SIG-M5 treated with dmso at 0.1 percent for 504 hours (cell line): ENCODE data around the gene CDC37L1.
A peak's percentile ranks its signal among the peaks of the same experiment; 100 is the strongest.

Source experiments
- DNase-seq: peaks from one replicate; lab custom pipeline; 2025; ENCODE audit not compliant: unreplicated experiment; lab: John Stamatoyannopoulos, UW

CDC37L1 gene

DNA sequence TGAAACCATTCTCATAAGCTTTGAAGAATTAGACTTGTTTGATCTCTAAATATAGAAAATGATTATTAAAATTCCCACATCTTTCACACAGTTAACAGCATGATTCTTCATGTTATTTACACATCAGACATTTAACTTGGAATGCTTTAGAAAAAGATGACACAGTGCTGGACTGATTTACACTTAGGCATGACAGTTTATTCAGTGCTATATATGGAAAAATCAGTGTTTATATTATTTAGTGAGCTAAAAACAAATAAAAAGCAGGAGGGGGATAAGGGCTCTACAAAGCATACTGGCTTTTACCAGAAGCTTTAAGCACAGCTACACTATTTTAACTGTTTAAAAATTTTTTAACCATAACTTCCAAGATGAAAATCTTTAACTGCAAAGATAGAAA, 30.0 kb downstream of the CDC37L1 start:
- no peak for DNase-seq

DNA sequence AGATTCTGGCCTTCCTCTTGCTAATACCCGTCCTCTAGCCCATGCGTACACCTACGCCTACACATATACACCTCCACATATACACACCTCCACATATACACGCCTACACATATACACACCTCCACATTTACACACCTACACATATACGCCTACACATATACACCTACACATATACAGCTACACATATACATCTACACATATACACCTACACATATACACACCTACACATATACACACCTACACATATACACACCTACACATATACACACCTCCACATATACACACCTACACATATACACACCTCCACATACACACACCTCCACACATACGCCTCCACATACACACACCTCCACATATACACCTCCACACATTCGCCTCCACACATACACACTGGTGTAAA, 34.5 kb downstream of the CDC37L1 start:
- DNase-seq = no peak

DNA sequence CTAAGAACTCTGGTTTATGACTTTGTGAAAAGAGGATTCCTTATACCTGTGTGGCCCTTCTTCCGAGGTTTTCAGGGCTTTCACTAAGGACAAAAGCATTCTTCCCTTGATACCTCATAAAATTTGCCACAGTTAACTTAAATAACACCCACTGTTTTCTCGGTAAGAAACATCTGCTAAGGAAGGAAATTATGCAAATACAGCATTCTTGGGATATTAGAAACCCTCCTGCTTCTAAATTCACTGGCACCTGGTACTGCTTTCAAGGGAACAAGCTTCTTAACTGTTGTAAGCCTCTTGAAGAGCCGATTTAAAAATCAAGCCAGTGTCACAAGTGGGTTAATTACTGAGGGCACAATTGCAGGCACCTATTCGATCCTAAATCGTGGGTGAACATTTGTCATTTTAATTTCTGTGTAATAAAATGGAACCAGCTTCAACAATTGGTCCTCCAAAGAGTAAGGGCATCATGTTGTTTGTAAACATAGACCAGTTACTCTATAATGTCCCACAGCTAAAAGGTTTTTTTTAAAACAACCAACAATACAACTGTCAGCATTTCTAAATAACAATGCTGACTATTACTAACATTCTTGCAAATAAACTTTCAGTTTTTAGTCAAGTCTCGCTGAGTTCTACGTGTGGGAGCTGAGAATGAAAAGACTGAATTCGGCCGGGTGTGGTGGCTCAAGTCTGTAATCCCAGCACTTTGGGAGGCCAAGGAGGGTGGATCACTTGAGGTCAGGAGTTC, 35.1 kb downstream of the CDC37L1 start:
- no peak for DNase-seq

- DNase-seq = no peak
Observed at GRCh38 chr9:4716163-4716562, 36.8 kb downstream of the CDC37L1 start.

GRCh38 chr9:4717815-4718214, 38.4 kb downstream of the CDC37L1 start:
- DNase-seq = no peak

GRCh38 chr9:4718911-4719310, 39.5 kb downstream of the CDC37L1 start:
- DNase-seq = no peak

DNA sequence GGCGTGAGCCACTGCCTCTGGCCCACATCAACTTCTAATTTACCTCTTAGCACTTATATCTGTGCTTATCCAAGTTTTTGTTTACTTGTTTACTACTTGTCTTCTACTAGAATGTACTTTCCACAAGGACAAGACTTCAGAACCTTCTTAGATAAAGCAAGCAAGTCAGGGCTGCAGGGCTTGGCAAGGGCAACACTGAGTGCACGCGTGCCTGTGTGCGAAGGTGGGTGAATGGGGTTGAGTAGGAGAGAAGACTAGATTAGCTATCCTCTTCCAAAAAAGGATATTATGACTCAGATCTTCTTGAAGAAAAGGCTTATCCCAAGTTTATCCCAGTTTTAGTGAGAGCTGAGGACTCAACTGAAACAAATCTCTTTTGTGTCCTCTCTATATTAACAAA, 42.4 kb downstream of the CDC37L1 start:
- DNase-seq = no peak

DNA sequence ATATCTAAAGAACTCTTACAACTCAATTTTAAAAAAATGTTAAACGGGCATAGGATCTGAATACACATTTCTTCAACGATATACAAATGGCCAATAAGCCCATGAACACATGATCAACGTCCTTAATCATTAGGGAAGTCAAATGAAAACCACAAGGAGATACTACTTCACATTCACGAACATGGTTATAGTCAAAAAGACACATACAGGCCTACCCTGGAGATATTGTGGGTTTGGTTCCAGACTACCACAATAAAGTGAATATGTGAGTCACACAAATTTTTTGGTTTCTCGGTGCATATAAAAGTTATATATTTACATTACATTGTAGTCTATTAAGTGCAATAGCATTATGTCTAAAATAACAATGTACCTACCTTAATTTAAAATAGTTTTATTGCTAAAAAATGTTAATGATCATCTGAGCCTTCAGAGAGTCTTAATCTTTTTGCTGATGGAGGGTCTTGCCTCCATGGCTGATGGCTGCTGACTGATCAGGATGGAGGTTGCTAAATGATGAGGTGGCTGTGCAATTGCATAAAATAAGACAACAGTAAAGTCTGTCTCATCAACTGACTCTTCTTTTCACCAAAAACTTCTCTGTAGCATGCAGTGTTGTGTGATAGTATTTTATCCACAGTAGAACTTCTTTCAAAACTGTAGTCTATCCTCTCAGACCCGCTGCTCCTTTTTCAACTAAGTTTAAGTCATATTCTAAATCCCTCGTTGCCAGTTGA, 46.5 kb downstream of the CDC37L1 start:
- DNase-seq = no peak

GRCh38 chr9:4727593-4727992, 48.2 kb downstream of the CDC37L1 start:
- no peak for DNase-seq

- no peak for DNase-seq
Observed at GRCh38 chr9:4732890-4733289, 53.5 kb downstream of the CDC37L1 start.

- DNase-seq = no peak
Observed at GRCh38 chr9:4734150-4734549, 54.8 kb downstream of the CDC37L1 start.

DNA sequence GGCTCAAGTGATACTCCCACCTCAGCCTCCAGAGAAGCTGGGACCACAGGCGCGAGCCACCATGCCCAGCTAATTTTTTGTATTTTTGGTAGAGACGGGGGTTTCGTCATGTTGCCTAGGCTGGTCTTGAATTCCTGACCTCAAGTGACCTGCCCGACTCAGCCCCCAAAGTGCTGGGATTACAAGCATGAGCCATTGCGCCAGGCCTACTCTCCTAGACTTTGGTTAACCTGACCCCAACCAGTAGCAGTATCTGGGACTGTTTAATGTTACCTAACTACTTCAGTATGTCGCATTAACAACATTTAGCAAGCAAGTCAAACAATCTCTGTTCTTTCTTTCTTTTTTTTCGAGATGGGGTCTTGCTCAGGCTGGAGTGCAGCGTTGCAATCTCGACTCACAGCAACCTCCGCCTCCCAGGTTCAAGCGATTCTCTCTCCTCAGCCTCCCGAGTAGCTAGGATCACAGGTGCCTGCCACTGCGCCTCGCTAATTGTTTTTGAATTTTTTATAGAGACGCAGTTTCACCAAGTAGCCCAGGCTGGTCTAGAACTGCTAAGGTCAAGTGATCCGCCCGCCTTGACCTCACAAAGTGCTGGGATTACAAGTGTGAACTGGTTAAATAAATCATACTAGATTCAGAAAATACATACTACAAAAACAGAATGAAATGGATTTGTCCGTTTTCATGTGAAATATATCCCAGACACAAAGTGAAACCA, 59.7 kb downstream of the CDC37L1 start:
- DNase-seq = no peak

DNA sequence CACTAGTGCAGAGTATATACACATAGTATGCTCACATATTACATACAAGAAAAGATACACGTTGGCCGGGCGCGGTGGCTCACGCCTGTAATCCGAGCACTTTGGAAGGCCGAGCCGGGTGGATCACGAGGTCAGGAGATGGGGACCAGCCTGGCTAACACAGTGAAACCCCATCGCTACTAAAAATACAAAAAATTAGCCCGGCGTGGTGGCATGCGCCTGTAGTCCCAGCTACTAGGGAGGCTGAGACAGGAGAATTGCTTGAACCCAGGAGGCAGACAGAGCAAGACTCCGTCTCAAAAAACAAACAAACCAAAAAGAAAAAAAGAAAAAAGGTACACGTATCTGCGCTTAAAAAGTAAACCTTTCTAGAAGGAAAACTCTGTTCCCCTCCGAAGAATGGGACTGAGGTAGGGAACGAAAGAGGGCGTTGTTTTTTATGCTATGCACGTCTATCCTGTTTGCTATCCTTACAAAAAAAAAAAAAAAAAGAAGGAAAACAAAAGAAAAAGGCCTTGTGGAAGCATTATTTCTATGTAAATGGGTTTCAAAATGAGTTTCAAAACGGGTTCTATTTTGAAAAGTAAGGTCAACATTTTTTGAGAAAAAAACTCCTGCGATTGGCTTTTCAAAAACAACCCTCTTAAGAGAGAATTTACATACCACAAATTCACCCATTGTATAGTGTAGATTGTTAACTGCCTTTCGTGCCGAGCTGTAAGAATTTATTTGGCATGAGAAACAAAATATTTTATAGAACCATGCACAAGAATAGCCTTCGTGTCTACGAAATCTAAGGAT, 60.4 kb downstream of the CDC37L1 start:
- no peak for DNase-seq

- DNase-seq = no peak
Observed at GRCh38 chr9:4740388-4740637, 60.9 kb downstream of the CDC37L1 start.

GRCh38 chr9:4740638-4741364, 61.4 kb downstream of the CDC37L1 start, which contains the start of gene AK3:
Gene AK3 (minus strand): TSS chr9:4741202. CDS start chr9:4741087, 115 bp downstream.
- DNase-seq = peak; percentile 67

GRCh38 chr9:4741365-4742089, 62.2 kb downstream of the CDC37L1 start:
- DNase-seq = peak; percentile 16

GRCh38 chr9:4742246-4742645, 62.9 kb downstream of the CDC37L1 start:
- no peak for DNase-seq

GRCh38 chr9:4743131-4743875, 63.9 kb downstream of the CDC37L1 start:
- no peak for DNase-seq

GRCh38 chr9:4746278-4747030, 67.1 kb downstream of the CDC37L1 start:
- DNase-seq = no peak
